Smooth muscle cell of the brain vasculature (primary cell): ENCODE data around the gene ASPDH.
"Not testable (repeated sequence)": the region's sequence is repeated elsewhere in the genome, so short reads cannot be mapped to it uniquely, and the experiment has no call there.

ENCODE experiments used
- DNase-seq: peaks from one replicate; pipeline ENCODE4 v3.0.0-alpha.2; 2012; ENCODE audit warnings: low read depth, low spot score

Gene ASPDH

DNA sequence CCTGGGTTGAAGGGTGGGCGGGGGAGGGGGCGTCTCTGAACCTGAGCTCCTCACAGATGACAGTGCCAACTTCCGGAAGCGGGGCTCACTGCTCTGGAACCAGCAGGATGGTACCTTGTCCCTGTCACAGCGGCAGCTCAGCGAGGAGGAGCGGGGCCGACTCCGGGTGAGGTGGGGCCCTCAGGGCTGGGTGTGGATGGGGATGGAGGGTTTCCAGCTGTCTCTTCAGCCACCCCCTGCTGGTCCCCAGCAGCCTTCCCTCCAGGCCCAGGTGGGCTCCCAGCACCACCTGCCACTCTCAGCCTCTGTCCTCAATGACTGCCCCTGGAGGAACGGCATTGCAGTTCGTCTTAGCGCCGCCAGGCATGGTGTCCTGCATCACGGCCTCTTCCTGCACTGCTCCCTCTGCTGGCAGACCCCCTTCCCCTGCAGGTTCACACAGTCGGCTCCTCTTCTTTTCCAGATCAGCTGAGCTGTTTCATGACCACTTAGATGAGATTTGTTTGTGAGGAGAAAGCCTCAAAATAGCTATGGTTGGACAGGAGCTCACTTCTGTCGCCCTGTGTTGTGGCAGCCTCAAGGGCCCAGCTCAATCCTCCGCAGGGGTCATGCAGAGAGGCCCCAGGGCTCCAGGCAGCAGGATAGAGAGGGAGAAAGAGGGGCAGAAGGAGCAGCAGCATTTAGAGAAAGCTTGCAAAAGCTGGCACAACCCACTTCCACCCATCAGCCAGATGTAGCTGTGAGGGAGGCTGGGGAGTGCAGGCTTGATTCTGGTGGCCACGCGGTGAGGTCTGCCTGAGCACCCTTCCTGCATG is 34.6 kb downstream of the ASPDH start:
- DNase-seq: no peak

DNA sequence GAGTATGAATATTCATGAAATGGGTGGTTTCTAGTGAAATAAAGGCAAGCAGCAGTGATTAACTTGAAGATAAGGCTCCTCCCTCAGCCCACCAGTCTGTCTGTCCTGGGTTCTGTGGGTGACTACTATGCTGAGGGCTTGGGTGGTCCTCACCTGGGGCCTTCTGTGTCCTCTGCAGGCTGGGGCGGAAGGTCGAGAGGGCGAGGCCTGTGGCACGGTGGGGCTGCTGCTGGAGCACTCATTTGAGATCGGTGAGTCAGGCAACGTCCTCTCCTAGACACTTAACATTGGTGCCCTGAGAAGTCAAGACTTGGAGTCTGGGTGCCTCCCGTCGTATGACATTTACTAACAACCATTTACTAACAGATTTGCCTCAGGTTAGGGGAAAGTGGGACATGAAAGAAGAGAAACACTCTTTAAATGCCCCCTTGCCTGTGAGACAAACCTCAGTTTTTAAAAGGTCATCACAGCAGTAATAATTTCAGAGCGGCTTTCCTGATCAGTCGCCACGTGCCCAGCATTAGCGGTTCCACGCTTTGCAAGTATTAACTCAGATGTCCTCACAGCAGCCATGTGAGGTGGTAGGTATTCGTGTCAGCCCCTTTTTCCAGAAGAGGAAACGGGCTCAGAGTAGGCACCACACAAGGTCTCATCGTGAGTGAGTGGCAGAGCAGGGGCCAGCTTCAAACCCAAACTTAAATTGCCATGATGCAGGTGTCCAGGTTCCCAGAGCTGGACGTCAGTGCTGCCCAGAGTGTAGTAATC is 35.8 kb downstream of the ASPDH start:
- DNase-seq: no peak

GRCh38 chr19:50476907-50477238 is 36.8 kb downstream of the ASPDH start:
- DNase-seq: no peak

- peak; percentile 70 for DNase-seq
These were observed 37.3 kb downstream of the ASPDH start, which contains the start of the genes EMC10 and GARIN5A for GRCh38 chr19:50476224-50476906. EMC10 (plus strand) TSS chr19:50476507; CDS start chr19:50476545, 38 bp downstream. GARIN5A (minus strand) TSS chr19:50476848; CDS start chr19:50476388, 460 bp downstream.

GRCh38 chr19:50475736-50476223 is 37.9 kb downstream of the ASPDH start:
- no peak for DNase-seq

- DNase-seq: no peak
These were observed 38.6 kb downstream of the ASPDH start for GRCh38 chr19:50475101-50475568.

DNA sequence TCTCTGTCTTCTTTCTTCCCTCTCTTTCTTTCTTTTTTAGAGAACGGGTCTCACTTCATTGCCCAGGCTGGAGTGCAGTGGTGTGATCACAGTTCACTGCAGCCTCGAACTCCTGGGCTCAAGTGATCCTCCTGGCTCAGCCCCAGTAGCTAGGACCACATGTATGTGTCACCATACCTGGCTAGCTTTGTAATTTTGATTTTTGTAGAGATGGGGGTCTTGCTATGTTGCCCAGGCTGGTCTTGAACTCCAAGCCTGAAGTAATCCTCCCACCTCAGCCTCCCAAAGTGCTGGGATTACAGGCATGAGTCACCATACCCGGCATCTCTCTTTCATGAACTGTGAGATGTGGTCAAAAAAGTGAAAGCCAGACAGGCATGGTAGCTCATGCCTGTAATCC is 40.4 kb downstream of the ASPDH start:
- not testable (repeated sequence) for DNase-seq

DNA sequence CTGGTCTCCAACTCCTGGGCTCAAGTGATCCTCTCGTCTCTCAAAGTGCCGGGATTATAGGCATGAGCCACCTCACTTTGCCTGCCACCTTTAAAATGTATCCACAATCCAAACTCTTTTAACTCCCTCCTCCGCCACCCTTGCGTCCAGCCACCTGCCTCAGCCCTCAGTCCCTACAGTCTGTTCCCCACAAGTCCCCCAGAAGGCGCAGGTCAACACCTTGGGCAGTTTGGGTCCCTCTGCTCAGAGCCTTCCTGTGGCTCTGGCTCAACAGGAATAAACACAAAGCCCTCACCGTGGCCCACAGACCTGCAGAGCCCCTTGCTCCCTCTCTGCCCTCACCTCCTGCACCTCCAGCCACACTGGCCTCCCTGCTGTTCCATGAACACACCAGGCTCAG is 44.9 kb downstream of the ASPDH start:
- no peak for DNase-seq

GRCh38 chr19:50467566-50467965 is 46.1 kb downstream of the ASPDH start:
- DNase-seq: no peak

GRCh38 chr19:50466706-50467039 is 47.0 kb downstream of the ASPDH start:
- no peak for DNase-seq

DNA sequence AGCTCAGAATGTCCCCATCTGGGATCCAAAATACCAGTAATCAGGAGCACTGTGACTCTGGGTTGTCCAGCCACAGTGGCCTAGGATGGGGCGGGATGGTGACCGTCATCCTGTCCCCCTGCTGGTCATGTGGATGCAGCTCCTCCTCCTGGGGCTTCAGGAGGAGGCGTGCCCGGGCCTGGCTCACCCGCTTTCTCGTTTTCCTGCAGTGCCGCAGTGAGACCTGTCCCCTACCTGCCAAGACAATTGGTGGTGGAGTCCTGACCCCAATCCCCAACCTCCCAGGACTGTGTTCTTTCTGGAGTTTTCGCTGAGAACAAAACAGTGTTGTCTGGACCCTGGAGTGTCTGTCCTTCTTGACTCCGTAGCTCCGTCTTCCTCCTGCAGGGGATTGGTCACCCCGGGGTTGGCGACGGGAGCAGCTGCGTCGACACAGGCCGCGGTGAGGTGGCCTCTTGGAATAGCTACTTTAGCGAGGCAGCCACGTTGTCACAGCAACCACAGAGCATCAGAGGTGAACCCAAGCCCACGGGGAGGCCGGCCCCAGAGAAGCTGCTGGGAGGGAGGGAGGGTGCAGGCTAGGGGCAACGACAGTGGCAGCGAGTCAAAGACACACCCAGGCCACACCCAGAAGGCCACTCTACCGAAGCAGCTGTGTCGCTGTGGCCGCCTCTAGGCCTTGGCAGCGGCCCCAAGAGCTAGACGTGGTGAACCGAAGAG is 47.6 kb downstream of the ASPDH start:
- no peak for DNase-seq

DNA sequence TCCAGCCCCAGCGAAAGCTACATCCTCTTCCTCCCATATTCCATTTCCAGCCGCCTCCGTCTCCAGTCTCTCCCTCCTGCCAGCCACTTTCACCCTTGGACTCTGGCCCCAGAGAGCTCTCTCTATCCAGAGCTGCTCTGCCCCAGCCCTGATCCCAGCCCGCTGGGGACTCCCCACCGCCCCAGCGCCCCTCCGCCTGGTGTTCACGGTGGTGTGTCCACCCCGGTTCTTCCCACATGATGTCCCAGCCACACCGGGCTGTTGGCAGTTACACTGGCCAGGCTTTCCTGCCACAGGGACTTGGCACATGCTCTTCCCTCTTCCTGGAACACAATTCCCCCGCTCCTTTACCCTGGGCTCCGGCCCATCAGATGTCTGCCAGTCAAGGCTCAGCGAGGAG is 48.7 kb downstream of the ASPDH start:
- no peak for DNase-seq

- no peak for DNase-seq
These were observed 49.4 kb downstream of the ASPDH start for GRCh38 chr19:50464348-50464747.

DNA sequence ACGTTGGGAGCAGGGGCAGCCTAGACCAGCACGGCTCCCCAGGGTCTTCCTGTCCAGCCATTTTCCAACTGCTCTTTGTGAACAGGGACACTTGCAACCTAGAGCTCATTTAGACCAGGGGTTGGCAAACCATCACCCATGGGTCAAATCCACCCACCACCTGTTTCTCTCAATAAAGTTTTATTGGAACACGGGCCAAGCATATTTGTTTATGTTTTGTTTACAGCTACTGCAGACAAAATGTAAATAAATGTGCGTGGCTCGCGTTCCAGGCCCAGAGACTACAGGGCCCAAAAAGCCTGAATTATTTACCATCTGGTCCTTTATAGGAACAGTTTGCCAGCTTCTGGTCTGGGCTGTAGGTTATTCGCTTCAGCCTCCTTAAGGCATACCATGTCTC is 50.7 kb downstream of the ASPDH start:
- DNase-seq: no peak
